Jurkat, Clone E6-1 (cell line): ENCODE data around the gene QRFP.

Source experiments
- DNase-seq: peaks from one replicate; pipeline ENCODE4 v3.0.0-alpha.2; 2011; ENCODE audit warnings: low read depth, low spot score
- H3K4me3 ChIP-seq: 2 replicates; pipeline ENCODE4 v1.5.1; 2011; ENCODE audit warnings: mild to moderate bottlenecking, low read length, control low read depth, moderate library complexity

The QRFP gene

GRCh38 chr9:130934702-130935647, 38.4 kb upstream of the QRFP start:
- H3K4me3 ChIP-seq: no peak overlapping the region
- DNase-seq: no peak

DNA sequence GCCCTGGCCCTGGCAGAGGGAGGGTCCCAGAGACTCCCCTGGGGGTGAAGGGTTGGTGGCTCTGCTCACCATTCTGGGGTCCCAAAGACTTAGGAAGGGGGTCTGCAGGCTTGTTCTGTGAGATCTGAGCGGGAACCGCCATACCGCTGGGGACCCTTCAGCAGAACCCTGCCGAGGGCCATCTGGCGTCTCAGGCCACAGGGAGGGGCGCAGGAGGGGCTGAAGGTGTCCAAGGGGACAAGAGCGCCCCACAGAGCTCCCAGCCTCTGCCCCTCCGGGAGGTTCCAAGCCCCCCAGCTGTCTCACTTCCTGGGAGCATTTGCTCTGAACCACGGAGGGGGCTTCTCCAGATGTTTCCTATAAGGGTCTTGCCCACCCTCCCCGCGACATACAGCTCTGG, 37.6 kb upstream of the QRFP start:
- no peak for DNase-seq

DNA sequence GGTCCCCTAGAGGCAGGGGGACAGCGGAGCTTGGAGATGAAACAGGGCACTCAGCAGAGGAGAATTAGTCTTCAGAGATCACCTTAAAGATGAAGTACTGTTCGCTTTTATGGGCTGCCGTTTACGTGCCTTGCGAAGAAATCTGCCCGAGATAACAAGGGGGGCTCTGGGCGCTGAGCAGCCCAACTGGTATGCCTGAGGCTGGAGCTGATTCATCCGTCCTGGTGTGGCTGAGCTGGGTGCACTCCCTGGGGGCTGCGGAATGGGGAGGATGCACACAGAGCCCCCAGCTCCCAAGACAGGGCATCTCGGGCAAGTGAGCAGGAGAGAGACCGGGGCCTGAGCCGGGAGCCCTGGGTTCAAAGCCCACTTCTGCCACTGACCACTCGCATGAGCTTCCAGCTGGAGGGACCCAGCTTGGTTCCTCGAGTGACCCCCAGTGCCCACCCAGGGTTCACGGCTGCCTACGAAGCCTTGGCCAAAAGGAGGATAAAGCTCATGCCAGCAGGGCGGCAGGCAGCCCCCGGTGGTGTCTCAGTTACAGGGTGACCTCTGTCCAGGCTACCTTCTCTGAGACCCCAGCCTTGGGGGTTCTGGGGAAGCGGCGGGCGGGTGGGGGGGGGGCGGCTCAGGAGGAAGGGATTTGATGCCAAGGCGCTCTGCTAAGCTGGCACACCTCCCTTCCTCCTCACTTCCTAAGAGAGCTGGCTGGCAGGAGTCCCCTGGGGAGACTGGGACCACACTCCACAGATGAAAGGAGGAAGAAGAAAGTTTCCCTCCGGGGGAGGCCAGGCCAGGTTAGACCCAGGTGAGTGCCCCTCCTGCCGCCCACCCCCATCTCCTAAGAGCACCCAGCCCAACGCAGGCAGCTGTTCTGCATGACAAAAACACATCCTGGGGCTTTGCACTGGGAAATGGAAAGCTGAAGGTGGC, 36.8 kb upstream of the QRFP start:
- no peak overlapping the region for H3K4me3 ChIP-seq
- no peak for DNase-seq

More for the DNA sequence above, 37.6 kb upstream of the QRFP start:
- H3K4me3 ChIP-seq: no peak overlapping the region

DNA sequence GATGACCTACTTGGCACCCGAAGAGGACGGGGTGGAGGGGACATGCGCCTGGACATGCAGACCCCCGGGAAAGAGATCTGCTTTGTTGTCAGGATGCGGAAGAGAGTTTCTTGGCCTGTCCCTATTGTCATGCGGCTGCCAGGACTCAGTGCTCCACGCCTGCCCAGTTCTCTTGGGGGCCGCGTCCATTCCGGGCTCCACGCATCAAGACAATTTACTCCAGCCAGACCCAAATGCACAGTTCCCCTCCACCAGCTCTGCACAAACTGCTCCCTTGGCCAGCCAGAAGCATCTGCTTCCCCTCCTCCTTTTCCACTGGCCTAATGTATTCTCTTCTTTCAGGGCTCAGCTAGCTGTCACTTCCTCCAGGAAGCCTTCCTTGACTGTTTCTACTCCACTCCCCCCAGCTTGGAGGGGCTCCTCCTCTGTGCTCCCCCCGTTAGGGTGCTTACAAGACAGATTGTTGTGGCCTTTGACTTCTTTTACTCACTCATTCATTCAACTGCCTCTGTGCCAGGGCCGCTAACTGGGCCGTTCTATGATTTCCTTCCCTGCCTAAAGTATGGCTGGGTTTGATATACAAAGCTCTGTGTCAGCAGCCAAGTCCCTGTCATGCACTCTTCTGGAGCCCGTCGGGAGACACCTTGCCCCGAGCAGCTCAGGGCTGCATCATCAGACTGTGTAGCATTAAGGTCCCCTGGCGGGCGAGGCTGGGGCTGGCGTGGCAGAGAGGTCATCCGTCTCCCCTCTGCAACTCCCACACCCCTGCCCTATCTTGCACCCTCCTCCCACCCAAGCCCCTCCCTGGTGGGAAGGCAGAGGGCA, 35.9 kb upstream of the QRFP start:
- no peak for DNase-seq
- no peak overlapping the region for H3K4me3 ChIP-seq

DNA sequence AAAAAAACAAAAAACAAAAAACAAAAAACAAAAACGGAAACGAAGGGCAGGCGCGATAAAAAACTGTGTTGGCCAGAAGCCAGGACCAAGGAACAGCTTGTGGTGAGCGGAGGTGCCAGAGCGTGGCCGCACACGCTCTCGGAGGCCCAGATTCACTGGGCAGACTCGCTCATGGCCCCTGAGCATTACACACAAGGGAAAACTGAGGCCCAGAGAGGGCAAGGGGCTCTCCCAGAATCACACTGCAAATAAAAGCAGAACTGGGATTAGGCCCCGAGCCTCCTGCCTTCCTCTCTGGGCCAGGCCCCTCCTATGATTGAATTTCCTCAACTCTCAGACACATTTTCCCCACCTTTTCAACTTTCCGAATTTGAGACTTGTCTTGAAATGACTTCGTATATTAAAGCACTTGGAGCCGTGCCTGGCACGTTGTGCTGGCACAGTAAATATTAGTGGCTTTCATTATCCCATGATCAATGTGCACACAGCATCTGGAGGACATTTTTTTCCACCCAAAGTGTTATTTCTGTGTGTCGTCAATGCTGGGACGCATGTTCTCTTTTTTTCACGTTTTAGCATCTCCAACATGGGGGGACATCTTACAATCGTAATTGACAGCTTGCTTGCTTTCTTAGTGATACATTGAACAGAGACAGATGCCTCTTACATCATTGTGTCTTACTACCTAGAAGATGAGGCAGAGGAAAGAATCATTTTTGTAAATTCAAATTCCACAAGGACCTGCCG, 35.1 kb upstream of the QRFP start:
- H3K4me3 ChIP-seq: no peak overlapping the region
- no peak for DNase-seq

DNA sequence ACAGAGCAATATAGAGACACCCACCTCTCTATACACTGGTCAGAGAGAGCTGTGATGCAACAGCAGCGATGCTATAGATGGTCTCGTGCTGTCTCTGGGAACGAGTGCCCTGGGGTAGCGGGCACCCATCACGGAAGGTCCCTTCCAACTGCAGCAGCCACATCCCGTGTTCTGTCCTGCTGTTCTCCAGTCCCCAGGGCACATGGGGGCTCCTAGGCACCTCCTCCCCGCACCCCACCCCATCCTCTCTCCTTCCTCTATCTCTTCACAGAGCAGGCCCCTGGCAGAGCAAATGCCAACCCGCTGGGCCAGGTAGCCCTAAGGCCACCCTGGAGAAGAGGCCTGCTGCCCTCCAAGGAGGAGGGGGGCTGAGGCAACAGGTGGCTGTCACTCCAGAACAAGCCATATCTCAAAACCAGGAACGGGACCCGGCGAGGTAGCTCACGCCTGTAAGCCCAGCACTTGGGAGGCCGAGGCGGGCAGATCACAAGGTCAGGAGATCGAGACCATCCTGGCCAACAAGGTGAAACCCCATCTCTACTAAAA, 34.3 kb upstream of the QRFP start:
- H3K4me3 ChIP-seq: no peak overlapping the region
- no peak for DNase-seq

DNA sequence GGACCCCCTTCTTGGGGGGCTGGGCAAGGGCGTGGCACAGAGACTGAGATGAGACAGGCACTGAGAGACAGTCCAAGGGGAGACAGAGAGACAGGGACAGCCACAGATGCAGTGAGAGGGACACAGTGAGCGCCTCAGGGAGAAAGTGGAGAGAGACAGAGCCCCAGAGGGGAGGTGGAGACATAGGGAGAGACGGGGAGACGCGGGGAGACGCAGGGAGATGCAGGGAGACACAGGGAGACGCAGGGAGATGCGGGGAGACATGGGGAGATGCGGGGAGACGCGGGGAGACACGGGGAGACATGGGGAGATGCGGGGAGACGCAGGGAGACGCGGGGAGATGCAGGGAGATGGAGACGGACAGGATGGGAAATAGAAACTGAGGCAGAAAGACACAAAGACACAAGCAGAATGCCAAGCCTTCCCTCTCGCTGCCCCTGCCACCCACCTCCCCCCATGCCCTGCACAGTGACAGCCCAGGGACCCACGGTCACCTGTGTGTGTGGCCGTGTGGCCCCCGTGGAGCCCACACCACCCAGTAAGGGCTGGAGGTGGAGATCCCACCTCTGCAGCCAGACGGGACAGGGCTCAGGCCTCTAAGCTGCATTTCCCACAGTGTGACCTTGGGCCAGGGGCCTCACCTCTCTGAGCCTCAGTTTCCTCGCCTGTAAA, 33.7 kb upstream of the QRFP start:
- no peak for DNase-seq
- H3K4me3 ChIP-seq: no peak overlapping the region

DNA sequence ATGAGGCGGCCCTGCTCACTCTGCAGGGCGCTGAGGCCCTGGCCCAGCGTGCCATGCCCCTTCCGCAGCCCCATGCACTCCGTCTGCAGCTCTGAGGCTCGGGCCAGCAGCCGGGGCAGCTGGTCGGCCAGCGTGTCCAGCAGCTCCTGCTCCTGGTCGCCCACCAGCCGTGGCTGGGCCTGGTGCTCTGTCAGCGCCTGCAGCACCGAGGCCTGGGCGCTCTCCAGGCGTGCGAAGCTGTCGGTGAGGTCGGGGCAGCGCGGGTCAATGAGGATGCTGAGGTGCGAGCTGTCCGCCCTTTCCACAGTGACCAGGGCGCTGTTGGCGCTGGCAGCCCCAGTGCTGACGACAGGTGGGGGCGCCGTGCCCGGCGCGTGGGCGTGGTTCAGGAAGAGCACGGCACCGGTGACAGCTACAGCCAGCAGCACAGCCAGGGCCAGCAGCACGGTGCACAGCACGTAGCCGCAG, 33.0 kb upstream of the QRFP start:
- no peak for DNase-seq
- H3K4me3 ChIP-seq: no peak overlapping the region

- no peak overlapping the region for H3K4me3 ChIP-seq
- DNase-seq: no peak
Measured at GRCh38 chr9:130927995-130928900, 31.6 kb upstream of the QRFP start.

GRCh38 chr9:130927338-130927737, 30.7 kb upstream of the QRFP start:
- DNase-seq: no peak
- no peak overlapping the region for H3K4me3 ChIP-seq

DNA sequence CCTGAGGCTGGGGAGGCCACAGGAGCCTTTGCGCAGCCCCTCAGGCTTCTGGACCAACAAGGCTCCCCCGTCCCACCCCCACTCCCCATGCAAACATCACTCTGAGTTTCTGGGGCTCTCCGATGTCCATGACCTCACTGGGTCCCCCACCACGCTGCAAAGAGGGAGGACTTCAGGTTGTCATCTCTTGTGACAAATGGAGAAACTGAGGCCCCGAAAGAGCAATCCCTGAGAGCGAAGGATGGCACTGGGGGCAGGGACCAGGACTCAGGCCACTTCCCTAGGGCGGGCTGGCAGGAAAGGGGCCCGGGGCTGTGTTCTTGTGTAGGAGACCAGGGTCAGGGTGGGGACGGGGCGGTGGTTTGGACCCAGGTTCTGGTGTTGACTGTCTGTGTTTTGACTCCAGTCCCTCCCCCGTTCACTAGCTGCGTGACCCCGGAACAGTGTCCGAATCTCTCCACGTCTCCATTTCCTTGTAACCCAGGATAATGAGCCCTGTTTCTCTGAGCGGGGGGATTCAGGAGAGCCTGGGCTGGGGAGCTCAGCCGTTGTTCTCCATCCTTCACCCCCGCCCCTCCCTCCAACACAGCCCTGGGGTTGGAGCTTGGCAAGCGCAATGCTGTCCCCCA, 28.6 kb upstream of the QRFP start:
- H3K4me3 ChIP-seq: no peak overlapping the region
- DNase-seq: no peak

DNA sequence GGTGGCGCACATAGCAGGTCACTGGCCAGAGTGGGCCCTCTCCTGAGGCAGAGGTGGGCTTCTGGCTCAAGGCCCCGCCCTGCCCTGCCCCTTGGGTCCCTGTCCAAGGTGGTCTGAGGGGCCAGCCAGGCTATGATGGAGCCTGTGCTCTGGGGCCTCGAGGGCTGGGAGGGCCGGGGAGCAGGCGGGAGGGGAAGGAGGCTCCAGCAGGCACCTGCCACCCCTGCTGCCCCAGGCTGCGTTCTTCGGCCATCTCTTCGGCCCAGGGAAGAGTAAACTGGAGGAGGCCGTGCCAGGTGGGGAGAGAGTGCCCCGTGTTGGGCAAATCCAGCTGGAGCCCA, 27.8 kb upstream of the QRFP start:
- no peak overlapping the region for H3K4me3 ChIP-seq
- no peak for DNase-seq

DNA sequence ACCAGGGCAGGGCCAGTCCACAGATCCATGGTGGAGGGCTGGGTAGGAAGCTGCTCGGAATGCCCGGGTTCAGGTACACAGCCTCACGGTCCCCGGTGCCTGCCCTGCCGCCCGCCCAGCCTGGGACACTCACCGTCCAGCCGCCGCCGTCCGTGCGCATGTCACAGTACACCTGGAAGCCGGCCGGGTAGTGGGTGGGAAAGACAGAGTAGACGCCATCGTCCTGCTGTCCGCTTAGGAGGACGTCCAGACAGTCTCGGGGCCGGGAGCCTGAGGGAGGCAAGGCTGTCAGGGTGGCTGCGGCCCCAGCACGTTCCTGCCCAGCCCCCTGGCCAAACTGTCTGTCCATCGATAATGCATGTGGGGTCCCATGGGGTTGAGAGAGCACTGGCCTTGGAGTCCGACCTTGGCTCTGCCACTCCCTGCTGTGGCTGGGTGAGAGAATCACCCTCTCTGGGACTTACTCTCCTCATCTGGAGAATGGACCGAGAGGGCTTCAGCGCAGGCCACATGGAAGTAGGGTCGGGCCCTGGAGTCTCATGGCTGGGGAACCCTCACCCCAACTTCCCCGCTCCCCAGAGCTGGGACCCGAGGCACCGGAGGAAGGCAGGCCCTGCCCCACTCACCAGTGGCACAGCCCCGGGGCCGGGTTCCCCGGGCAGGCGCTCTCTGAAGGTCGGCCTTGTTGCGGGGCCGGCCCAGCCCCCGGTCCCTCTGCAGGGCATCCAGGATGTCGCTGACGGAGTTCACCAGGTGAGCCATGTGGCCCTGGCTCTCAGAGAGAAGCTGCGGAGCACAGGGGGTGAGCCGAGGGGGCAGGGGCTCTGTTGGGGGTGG, 27.2 kb upstream of the QRFP start:
- H3K4me3 ChIP-seq: no peak overlapping the region
- no peak for DNase-seq

- DNase-seq: no peak
Measured at GRCh38 chr9:130922893-130923610, 26.4 kb upstream of the QRFP start.

More at GRCh38 chr9:130922893-130923610, 26.4 kb upstream of the QRFP start:
- H3K4me3 ChIP-seq: no peak overlapping the region
